Mucosa of rectum (tissue), 2 donors: Measurements from ENCODE around the gene COLEC12.
"Not testable (repeated sequence)": the region's sequence is repeated elsewhere in the genome, so short reads cannot be mapped to it uniquely, and the experiment has no call there.

Experiments used
- H3K27ac ChIP-seq, 2 donors: one replicate each; pipeline ENCODE4 v1.7.0; 2013; ENCODE audit warnings: inconsistent platforms in 2 of 2, low read depth in 2 of 2, low read length in 2 of 2
- H3K27me3 ChIP-seq, 2 donors: one replicate each; pipeline ENCODE4 v1.7.0; 2013; ENCODE audit warnings: low read length in 2 of 2; ENCODE audit not compliant: control insufficient read depth in 2 of 2, insufficient read depth in 2 of 2
- H3K36me3 ChIP-seq, 2 donors: one replicate each; pipeline ENCODE4 v1.7.0; 2013; ENCODE audit warnings: low read length in 2 of 2; ENCODE audit not compliant: control insufficient read depth in 2 of 2, insufficient read depth in 2 of 2
- H3K4me1 ChIP-seq, 2 donors: one replicate each; pipeline ENCODE4 v1.7.0; 2013; ENCODE audit warnings: low read length in 2 of 2, mild to moderate bottlenecking in 1 of 2; ENCODE audit not compliant: control insufficient read depth in 2 of 2, insufficient read depth in 2 of 2
- H3K4me3 ChIP-seq, 2 donors: one replicate each; pipeline ENCODE4 v1.7.0; 2013; ENCODE audit warnings: low read length in 2 of 2
- H3K9ac ChIP-seq, 2 donors: one replicate each; pipeline ENCODE4 v1.7.0; 2013; ENCODE audit warnings: low read length in 2 of 2, low read depth in 1 of 2, mild to moderate bottlenecking in 1 of 2
- H3K9me3 ChIP-seq, 2 donors: one replicate each; pipeline ENCODE4 v1.7.0; 2013; ENCODE audit warnings: low read length in 2 of 2; ENCODE audit not compliant: control insufficient read depth in 2 of 2
- donor health status: healthy.
- donor health status: Normal muscosa, but diverticular disease.

Gene COLEC12

DNA sequence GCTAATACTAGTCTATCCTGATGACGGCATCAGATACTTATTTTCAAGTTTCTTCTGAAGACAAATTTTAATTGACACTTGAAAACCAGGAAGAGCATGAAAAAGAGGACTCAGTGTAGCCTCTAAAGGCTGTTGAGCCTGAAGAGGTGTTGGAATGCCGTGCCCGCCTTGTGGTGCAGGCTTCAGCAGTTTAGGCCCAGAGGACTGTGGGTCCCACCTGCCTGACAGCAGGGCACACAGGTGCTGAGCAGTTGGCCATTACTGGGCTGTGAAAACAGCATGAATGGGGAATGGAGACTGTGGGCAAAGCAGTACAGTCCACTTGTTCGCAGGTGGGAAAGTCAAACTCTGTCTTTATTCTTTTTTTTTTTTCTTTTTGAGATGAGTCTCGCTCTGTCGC lies 182.9 kb downstream of the COLEC12 start:
- H3K27me3 ChIP-seq: no peaks in the 10 kb centered on the region
- H3K27ac ChIP-seq: no peak overlapping the region
- peaks cover 0 to 3% of the 10 kb centered on the region in 2 donors for H3K4me1 ChIP-seq
- H3K36me3 ChIP-seq: no peaks in the 10 kb centered on the region
- no peak overlapping the region for H3K9ac ChIP-seq
- no peak overlapping the region for H3K4me3 ChIP-seq
- H3K9me3 ChIP-seq: no peaks in the 10 kb centered on the region

- Histone ChIP-seq H3K9ac (no peak overlapping the region), H3K4me1 (no peaks in the 10 kb centered on the region), H3K27me3 (no peaks in the 10 kb centered on the region), H3K27ac (no peak overlapping the region), H3K36me3 (no peaks in the 10 kb centered on the region), H3K9me3 (no peaks in the 10 kb centered on the region), H3K4me3 (no peak overlapping the region)
These were observed 184.1 kb downstream of the COLEC12 start for GRCh38 chr18:316393-316792.

DNA sequence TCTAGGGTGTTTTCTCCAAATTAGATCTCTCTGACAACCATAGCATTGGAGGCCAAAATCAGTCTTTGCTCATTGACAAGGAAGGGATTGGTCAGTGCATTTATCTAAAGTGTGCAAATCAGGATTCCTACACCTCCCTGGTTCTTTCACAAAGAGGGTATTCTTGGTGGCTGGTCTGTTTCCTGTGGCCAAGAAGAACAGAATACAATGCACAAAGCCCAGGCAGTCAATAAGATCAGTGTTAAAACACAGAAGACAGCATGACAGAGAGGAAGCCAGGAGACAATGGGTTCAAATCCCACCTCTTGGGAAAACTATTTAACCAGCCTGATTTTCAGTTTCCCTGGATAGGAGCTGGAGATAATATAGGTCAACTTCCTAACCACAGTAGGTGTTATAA lies 186.6 kb downstream of the COLEC12 start:
- no peaks in the 10 kb centered on the region for H3K9me3 ChIP-seq
- no peak overlapping the region for H3K4me3 ChIP-seq
- H3K9ac ChIP-seq: no peak overlapping the region
- no peak overlapping the region for H3K27ac ChIP-seq
- no peaks in the 10 kb centered on the region for H3K36me3 ChIP-seq
- no peaks in the 10 kb centered on the region for H3K27me3 ChIP-seq
- H3K4me1 ChIP-seq: no peaks in the 10 kb centered on the region

DNA sequence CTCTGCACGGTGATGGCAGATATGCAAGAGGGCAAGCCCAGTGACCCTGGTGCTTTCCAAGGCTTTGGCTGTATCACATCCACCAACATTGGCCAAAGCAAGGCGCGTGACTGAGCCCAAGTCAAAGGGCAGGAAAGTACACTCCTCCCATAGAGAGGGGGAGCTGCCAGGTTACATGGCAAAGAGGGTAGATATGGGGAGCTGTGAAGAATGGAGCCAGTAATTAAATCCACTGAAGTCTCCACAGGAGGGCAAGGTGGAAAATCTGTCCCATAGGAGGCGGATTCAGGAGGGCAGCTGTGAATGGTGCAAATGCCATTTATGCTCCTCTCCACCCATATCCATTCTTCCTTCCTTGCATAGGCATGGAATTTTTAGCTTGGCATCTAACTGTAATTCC lies 188.1 kb downstream of the COLEC12 start:
- no peak overlapping the region for H3K27ac ChIP-seq
- no peak overlapping the region for H3K4me3 ChIP-seq

GRCh38 chr18:310042-310441 lies 190.5 kb downstream of the COLEC12 start:
- no peaks in the 10 kb centered on the region for H3K27me3 ChIP-seq
- H3K4me1 ChIP-seq: no peaks in the 10 kb centered on the region
- H3K9ac ChIP-seq: no peak overlapping the region
- no peaks in the 10 kb centered on the region for H3K36me3 ChIP-seq
- no peak overlapping the region for H3K4me3 ChIP-seq
- no peaks in the 10 kb centered on the region for H3K9me3 ChIP-seq
- no peak overlapping the region for H3K27ac ChIP-seq

More for the DNA sequence above, 188.1 kb downstream of the COLEC12 start:
- H3K4me1 ChIP-seq: no peaks in the 10 kb centered on the region
- H3K27me3 ChIP-seq: no peaks in the 10 kb centered on the region
- no peaks in the 10 kb centered on the region for H3K9me3 ChIP-seq
- no peak overlapping the region for H3K9ac ChIP-seq
- H3K36me3 ChIP-seq: no peaks in the 10 kb centered on the region

DNA sequence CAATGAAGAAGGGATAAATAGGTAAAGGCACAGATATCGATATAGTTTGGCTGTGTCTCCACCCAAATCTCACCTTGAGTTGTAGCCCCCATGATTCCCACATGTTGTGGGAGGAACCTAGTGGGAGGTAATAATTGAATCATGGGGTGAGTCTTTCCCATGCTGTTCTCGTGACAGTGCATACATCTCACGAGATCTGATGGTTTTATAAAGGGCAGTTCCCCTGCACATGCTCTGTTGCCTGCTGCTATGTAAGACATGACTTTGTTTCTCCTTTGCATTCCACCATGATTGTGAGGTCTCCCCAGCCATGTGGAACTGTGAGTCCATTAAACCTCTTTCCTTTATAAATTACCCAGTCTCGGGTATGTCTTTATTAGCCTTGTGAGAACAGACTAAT lies 192.4 kb downstream of the COLEC12 start:
- not testable (repeated sequence) for H3K9me3 ChIP-seq

GRCh38 chr18:306608-307255 lies 193.8 kb downstream of the COLEC12 start:
- Histone ChIP-seq H3K36me3 (no peaks in the 10 kb centered on the region), H3K4me3 (no peak overlapping the region), H3K9ac (no peak overlapping the region), H3K27ac (no peak overlapping the region), H3K27me3 (no peaks in the 10 kb centered on the region), H3K4me1 (no peaks in the 10 kb centered on the region), H3K9me3 (no peaks in the 10 kb centered on the region)

More for the DNA sequence above, 192.4 kb downstream of the COLEC12 start:
- not testable (repeated sequence) for H3K4me1 ChIP-seq, H3K36me3 ChIP-seq, H3K27me3 ChIP-seq, H3K27ac ChIP-seq, H3K9ac ChIP-seq, H3K4me3 ChIP-seq

- no peaks in the 10 kb centered on the region for H3K4me1 ChIP-seq
- no peaks in the 10 kb centered on the region for H3K9me3 ChIP-seq
- H3K9ac ChIP-seq: no peak overlapping the region
- H3K27me3 ChIP-seq: no peaks in the 10 kb centered on the region
- H3K36me3 ChIP-seq: no peaks in the 10 kb centered on the region
- no peak overlapping the region for H3K27ac ChIP-seq
- no peak overlapping the region for H3K4me3 ChIP-seq
These were observed 195.4 kb downstream of the COLEC12 start for GRCh38 chr18:305003-305501.

DNA sequence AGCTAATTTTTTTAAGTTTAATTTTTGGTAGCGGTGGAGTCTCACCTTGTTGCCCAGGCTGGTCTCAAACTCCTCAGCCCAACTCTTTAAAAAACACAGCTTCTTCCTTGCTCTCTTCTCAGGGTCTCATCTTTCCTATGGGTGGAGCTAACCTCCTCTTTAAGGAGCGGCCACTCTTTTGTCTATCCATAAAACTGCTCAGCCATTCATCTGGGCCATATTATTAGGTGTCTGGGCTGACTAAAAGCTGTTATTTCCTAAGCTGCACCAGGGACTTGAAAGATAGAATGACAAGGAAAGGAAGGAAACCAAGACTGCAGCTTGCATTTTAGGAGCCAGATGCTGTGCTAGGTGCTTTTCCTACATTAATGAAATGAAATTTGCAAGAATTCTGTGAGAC lies 196.9 kb downstream of the COLEC12 start:
- no peak overlapping the region for H3K27ac ChIP-seq
- no peaks in the 10 kb centered on the region for H3K36me3 ChIP-seq
- H3K4me1 ChIP-seq: no peaks in the 10 kb centered on the region
- H3K4me3 ChIP-seq: no peak overlapping the region
- H3K9ac ChIP-seq: no peak overlapping the region
- peaks cover 0 to 2% of the 10 kb centered on the region in 2 donors for H3K27me3 ChIP-seq
- H3K9me3 ChIP-seq: no peaks in the 10 kb centered on the region

DNA sequence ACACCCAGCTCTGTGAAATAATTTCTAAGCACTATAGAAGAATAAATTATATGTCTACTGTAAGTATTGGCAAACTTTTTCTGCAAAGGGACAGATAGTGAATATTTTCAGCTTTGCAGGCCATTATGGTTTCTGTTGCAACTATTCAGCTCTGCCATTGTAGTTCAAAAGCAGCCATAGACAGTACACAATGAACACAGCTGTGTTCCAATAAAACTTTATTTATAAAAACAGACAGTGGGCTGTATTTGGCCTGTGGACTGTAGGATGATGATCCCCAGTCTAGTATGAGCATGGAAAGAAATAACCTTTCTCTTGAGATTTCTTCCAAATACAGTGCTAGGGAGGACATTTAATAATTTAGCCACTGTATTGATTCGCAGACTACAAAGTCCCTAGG lies 197.5 kb downstream of the COLEC12 start:
- Histone ChIP-seq H3K4me1 (no peaks in the 10 kb centered on the region), H3K4me3 (no peak overlapping the region), H3K9ac (no peak overlapping the region), H3K27ac (no peak overlapping the region), H3K9me3 (no peaks in the 10 kb centered on the region), H3K27me3 (peaks cover 0 to 2% of the 10 kb centered on the region in 2 donors), H3K36me3 (no peaks in the 10 kb centered on the region)
